Measurements from ENCODE around the gene GIGYF1.

GRCh38 chr7:100689230-100690135 is 4.6 kb downstream of the GIGYF1 start:
- TF ChIP-seq CTCF (IDR thresholded peaks at IDR 0.05) (no peak), POLR2A (IDR thresholded peaks at IDR 0.05) (no peak)

Data from stomach (tissue), 4 donors.